ENCODE results near the gene FCHSD1.

GRCh38 chr5:141668601-141669265 is 17.5 kb upstream of the FCHSD1 start:
- TF ChIP-seq EP300 (IDR thresholded peaks at IDR 0.05; ENCODE audit: borderline replicate concordance) (no peak), MAX (IDR thresholded peaks at IDR 0.05) (no peak), TAF1 (IDR thresholded peaks at IDR 0.05; ENCODE audit: low read depth) (no peak), REST (IDR thresholded peaks at IDR 0.05; ENCODE audit: low read depth) (no peak), CEBPB (IDR thresholded peaks at IDR 0.05) (no peak), ZBTB7A (IDR thresholded peaks at IDR 0.05; ENCODE audit: low read depth) (no peak), CREB1 (IDR thresholded peaks at IDR 0.05; ENCODE audit: low read depth) (no peak), FOXM1 (IDR thresholded peaks at IDR 0.05; ENCODE audit: borderline replicate concordance, low read depth) (no peak), TCF12 (IDR thresholded peaks at IDR 0.05; ENCODE audit: low read depth) (no peak), TEAD4 (IDR thresholded peaks at IDR 0.05) (no peak), USF1 (IDR thresholded peaks at IDR 0.05) (no peak), RAD21 (IDR thresholded peaks at IDR 0.05; ENCODE audit: low read depth) (no peak), NFIC (IDR thresholded peaks at IDR 0.05) (no peak), YY1 (IDR thresholded peaks at IDR 0.05; ENCODE audit: low read depth) (no peak)

All from Ishikawa (cell line).